Mammary epithelial cell (primary cell): Measurements from ENCODE around the gene CACNA2D4.

Source experiments
- EZH2 ChIP-seq: IDR thresholded peaks from 2 replicates; pipeline ENCODE4 v1.6.1; 2012; ENCODE audit warnings: low read length, inconsistent platforms, borderline replicate concordance
- TF ChIP-seq, protein P1 (sequence below), 2 donors: IDR thresholded peaks in 1 of 2; conservative IDR thresholded peaks in 1 of 2; 2 replicates each; pipeline ENCODE4 v1.5.1; 2011 to 2012; ENCODE audit warnings: inconsistent platforms in 2 of 2, low read length in 2 of 2, mild to moderate bottlenecking in 2 of 2, control low read depth in 1 of 2, low read depth in 1 of 2; ENCODE audit not compliant: insufficient read depth in 1 of 2; ENCODE audit errors: extremely low read depth in 1 of 2

GRCh38 chr12:1863823-1864222 is 54.6 kb downstream of the CACNA2D4 start:
- TF ChIP-seq EZH2, result no peak
- TF ChIP-seq, protein P1, sequence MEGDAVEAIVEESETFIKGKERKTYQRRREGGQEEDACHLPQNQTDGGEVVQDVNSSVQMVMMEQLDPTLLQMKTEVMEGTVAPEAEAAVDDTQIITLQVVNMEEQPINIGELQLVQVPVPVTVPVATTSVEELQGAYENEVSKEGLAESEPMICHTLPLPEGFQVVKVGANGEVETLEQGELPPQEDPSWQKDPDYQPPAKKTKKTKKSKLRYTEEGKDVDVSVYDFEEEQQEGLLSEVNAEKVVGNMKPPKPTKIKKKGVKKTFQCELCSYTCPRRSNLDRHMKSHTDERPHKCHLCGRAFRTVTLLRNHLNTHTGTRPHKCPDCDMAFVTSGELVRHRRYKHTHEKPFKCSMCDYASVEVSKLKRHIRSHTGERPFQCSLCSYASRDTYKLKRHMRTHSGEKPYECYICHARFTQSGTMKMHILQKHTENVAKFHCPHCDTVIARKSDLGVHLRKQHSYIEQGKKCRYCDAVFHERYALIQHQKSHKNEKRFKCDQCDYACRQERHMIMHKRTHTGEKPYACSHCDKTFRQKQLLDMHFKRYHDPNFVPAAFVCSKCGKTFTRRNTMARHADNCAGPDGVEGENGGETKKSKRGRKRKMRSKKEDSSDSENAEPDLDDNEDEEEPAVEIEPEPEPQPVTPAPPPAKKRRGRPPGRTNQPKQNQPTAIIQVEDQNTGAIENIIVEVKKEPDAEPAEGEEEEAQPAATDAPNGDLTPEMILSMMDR (conservative IDR thresholded peaks at IDR 0.05 in 1 of 2, IDR thresholded peaks at IDR 0.05 in 1 of 2; ENCODE audit: extremely low read depth in 1 of 2, insufficient read depth in 1 of 2, low read depth in 1 of 2, low read length in 2 of 2), result no peak
